ENCODE results near the gene TAS2R8.

Gene TAS2R8

GRCh38 chr12:10807186-10807585, at the start of gene TAS2R8:
TAS2R8 (minus strand) TSS chr12:10807286; CDS start chr12:10806980, 306 bp downstream.
- Mint-ChIP-seq H3K4me1 (peaks cover 6% of the 10 kb centered on the region), H3K36me3 (ENCODE audit: low read depth) (no peaks in the 10 kb centered on the region), H3K4me3 (no peak within 1 kb of the TSS), H3K9me3 (no peaks in the 10 kb centered on the region), H3K27ac (no peak within 1 kb of the TSS), H3K27me3 (ENCODE audit: low read depth, poor library complexity) (no peaks in the 10 kb centered on the region)
- TF ChIP-seq CTCF (IDR thresholded peaks at IDR 0.05) = no peak
- no peak for DNase-seq

DNA sequence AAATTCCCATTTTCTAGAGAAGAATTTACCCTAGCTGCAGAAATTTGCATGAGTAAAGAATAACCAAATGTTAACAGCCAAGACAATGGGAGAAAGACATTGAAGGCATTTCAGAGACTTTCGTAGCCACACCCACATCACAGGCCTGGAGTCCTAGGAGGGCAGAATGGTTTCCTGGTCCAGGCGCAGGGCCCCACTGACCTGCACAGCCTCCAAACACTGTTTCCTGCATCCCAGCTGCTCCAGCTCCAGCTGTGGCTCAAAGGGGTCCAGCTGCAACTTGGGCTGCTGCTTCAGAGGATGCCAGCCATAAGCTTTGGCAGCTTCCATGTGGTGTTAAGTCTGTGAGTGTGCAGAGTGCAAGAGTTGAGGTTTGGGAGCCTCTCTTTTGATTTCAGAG, 48.7 kb upstream of the TAS2R8 start:
- TF ChIP-seq CTCF (IDR thresholded peaks at IDR 0.05) = no peak
- Mint-ChIP-seq H3K27me3 (ENCODE audit: low read depth, poor library complexity) (no peaks in the 10 kb centered on the region), H3K4me1 (no peaks in the 10 kb centered on the region), H3K4me3 (no peak overlapping the region), H3K36me3 (ENCODE audit: low read depth) (peaks cover 76% of the 10 kb centered on the region), H3K9me3 (peaks cover 48% of the 10 kb centered on the region), H3K27ac (no peak overlapping the region)
- DNase-seq = no peak

DNA sequence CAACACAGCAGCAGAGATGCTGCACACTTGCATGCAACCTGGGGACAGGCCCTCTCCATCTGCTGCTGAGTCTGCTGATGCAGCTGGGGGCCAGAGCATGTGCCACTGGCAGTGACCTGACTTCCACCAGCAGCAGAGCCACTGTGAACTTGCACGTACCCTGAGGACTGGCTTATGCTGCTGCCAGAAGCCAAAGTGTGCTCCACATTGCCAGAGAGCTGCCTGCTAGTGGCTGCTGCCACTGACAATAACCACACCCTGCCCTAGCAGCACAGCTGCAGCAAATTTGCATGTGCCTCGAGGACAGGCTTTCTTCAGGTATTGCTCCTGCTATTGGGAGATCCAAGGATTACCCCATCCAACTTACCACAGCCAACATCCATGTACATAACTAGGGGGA, 46.7 kb upstream of the TAS2R8 start:
- Mint-ChIP-seq H3K4me3 (no peak overlapping the region), H3K4me1 (no peaks in the 10 kb centered on the region), H3K27me3 (ENCODE audit: low read depth, poor library complexity) (no peaks in the 10 kb centered on the region), H3K36me3 (ENCODE audit: low read depth) (peaks cover 66% of the 10 kb centered on the region), H3K27ac (no peak overlapping the region), H3K9me3 (peaks cover 36% of the 10 kb centered on the region)
- no peak for TF ChIP-seq CTCF (IDR thresholded peaks at IDR 0.05)
- no peak for DNase-seq

DNA sequence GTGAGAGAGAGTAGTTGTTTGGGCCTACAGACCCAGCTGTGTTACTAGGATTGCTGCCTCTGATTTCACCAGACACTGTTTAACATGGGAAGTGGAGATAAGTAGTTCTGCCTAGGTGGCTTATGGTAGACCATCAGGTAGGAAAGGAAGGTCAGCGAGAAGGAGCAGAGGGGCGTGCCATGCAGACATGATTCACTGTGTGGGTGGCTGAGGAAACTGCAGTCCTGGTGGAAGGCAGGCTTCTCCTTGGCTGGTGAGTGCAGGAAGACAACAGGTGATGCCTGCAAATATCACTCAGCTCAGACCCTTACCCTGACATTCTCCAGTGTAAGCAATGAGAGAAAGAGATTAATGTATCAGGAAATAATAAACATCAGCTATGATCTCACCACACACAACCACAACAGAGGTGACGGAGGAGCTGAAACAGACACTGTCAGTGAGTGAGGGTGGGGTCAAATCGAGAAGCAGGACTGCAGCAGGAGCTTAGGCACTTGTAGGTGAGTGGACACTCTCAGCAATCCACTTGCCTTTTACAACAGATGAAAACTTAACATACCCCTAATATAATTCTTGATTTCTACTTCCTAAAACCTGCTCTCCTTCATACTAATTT, 44.3 kb upstream of the TAS2R8 start:
- no peak for TF ChIP-seq CTCF (IDR thresholded peaks at IDR 0.05)
- no peak overlapping the region for H3K27ac Mint-ChIP-seq
- H3K9me3 Mint-ChIP-seq = peaks cover 12% of the 10 kb centered on the region
- no peak for DNase-seq
- H3K4me3 Mint-ChIP-seq = no peak overlapping the region
- no peaks in the 10 kb centered on the region for H3K27me3 Mint-ChIP-seq (ENCODE audit: low read depth, poor library complexity)
- no peaks in the 10 kb centered on the region for H3K4me1 Mint-ChIP-seq
- peaks cover 61% of the 10 kb centered on the region for H3K36me3 Mint-ChIP-seq (ENCODE audit: low read depth)

DNA sequence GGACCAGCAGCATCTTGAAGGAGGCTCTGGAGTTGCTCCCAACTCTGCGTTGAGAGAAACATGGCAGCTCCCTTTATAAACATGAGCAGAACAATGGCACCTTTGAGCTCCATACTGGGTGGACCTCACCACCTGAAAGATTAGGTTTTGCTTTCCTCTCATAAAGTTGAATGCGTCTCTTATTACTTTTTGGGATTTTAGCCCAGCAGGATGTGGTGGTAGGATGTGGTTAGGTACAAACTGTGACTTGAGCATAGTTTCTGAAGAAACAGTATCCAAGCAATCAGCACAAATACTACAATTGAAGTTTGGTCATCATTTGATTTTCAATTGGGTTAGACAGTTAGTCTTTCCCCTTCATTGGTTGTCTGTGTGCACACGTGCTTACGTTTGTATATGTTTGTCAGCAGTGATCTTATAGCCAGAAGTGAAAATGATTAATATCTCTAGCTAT, 42.4 kb upstream of the TAS2R8 start, which contains the start of gene PRR4:
Gene PRR4, minus strand, starts transcription at position 51 of the 454 bp plus-strand sequence. Its CDS starts 38 bp downstream, at position 13.
- H3K4me3 Mint-ChIP-seq = no peak within 1 kb of the TSS
- DNase-seq = no peak

More for the DNA sequence above, 42.4 kb upstream of the TAS2R8 start, which contains the start of gene PRR4:
- no peak for TF ChIP-seq CTCF (IDR thresholded peaks at IDR 0.05)
- Mint-ChIP-seq H3K9me3 (no peaks in the 10 kb centered on the region), H3K27me3 (ENCODE audit: low read depth, poor library complexity) (no peaks in the 10 kb centered on the region), H3K27ac (no peak within 1 kb of the TSS), H3K4me1 (no peaks in the 10 kb centered on the region), H3K36me3 (ENCODE audit: low read depth) (peaks cover 46% of the 10 kb centered on the region)

Data from nephron progenitor cell (in vitro differentiated cells).